Right renal pelvis (tissue), 4 donors: ENCODE data around the gene SWAP70. TPM values are rescaled to one million over a fixed set of nuclear protein-coding genes. Genes with fewer than 3 reads are reported as not detected.
"Not testable (repeated sequence)": the region's sequence is repeated elsewhere in the genome, so short reads cannot be mapped to it uniquely, and the experiment has no call there.

Source experiments
- DNase-seq, 4 donors: peaks; one replicate each; pipeline ENCODE4 v3.0.0-alpha.2; 2013; ENCODE audit warnings: low read depth in 4 of 4, low spot score in 3 of 4, missing footprints in 1 of 4
- polyA plus RNA-seq, 4 donors: library from polyadenylated mRNA; unstranded; fragments of 120-200 nt; gene quantifications; one replicate each; pipeline ENCODE4 v1.2.1, GENCODE V29; 2013; ENCODE audit not compliant: insufficient read length in 4 of 4

Gene SWAP70
- polyA plus RNA-seq, result 10 to 100 TPM; 25.0 to 30.2 (median 28.4) TPM

GRCh38 chr11:9663699-9664275 lies at the start of gene SWAP70:
Gene SWAP70, plus strand, starts transcription at chr11:9664077. Its CDS starts 103 bp downstream, at chr11:9664180.
- peak in 3 of 4 donors; percentile 58 to 67 (median 60) for DNase-seq

- DNase-seq, result no peak
Observed at GRCh38 chr11:9615031-9615451, 48.8 kb upstream of the SWAP70 start.

GRCh38 chr11:9616042-9616675 lies 47.7 kb upstream of the SWAP70 start:
- no peak for DNase-seq

GRCh38 chr11:9616858-9617257 lies 47.0 kb upstream of the SWAP70 start:
- DNase-seq, result no peak

- DNase-seq, result no peak
Observed at GRCh38 chr11:9617940-9618339, 45.9 kb upstream of the SWAP70 start.

GRCh38 chr11:9619004-9619403 lies 44.9 kb upstream of the SWAP70 start:
- DNase-seq, result no peak

GRCh38 chr11:9619971-9620370 lies 43.9 kb upstream of the SWAP70 start:
- no peak for DNase-seq

GRCh38 chr11:9622353-9622752 lies 41.5 kb upstream of the SWAP70 start:
- not testable (repeated sequence) for DNase-seq

- not testable (repeated sequence) for DNase-seq
Observed at GRCh38 chr11:9623053-9623452, 40.8 kb upstream of the SWAP70 start.

GRCh38 chr11:9624448-9624847 lies 39.4 kb upstream of the SWAP70 start:
- DNase-seq, result no peak

GRCh38 chr11:9625162-9625561 lies 38.7 kb upstream of the SWAP70 start:
- no peak for DNase-seq

GRCh38 chr11:9625728-9626127 lies 38.1 kb upstream of the SWAP70 start:
- DNase-seq, result no peak

GRCh38 chr11:9626496-9627394 lies 37.1 kb upstream of the SWAP70 start:
- DNase-seq, result no peak

GRCh38 chr11:9629064-9629463 lies 34.8 kb upstream of the SWAP70 start:
- no peak for DNase-seq

GRCh38 chr11:9633679-9634078 lies 30.2 kb upstream of the SWAP70 start:
- DNase-seq, result no peak

- no peak for DNase-seq
Observed at GRCh38 chr11:9636691-9637090, 27.2 kb upstream of the SWAP70 start.

- no peak for DNase-seq
Observed at GRCh38 chr11:9639099-9639498, 24.8 kb upstream of the SWAP70 start.

GRCh38 chr11:9639985-9640384 lies 23.9 kb upstream of the SWAP70 start:
- no peak for DNase-seq

- DNase-seq, result no peak
Observed at GRCh38 chr11:9642894-9643293, 21.0 kb upstream of the SWAP70 start.

GRCh38 chr11:9643751-9644150 lies 20.1 kb upstream of the SWAP70 start:
- DNase-seq, result no peak

GRCh38 chr11:9645881-9646280 lies 18.0 kb upstream of the SWAP70 start:
- no peak for DNase-seq
